ENCODE results near the gene PLA2G4E. TPM values are rescaled to one million over a fixed set of nuclear protein-coding genes. Genes with fewer than 3 reads are reported as not detected.

PLA2G4E gene
- total and polyA plus RNA-seq, 2 experiments from 2014 or later, result not detected

- Histone ChIP-seq H2AFZ (peak overlapping the region; percentile 76; the same call in 1 of the 2 replicates), H3K27me3 (ENCODE audit: insufficient read depth) (no peaks in the 10 kb centered on the region), H4K20me1 (replicated peaks; ENCODE audit: insufficient read depth) (no peaks in the 10 kb centered on the region), H3K27ac (ENCODE audit: low read depth) (no peak overlapping the region), H3K36me3 (ENCODE audit: insufficient read depth) (no peaks in the 10 kb centered on the region), H3K4me2 (no peak overlapping the region), H3K79me2 (replicated peaks; ENCODE audit: insufficient read depth) (no peaks in the 10 kb centered on the region), H3K4me3 (no peak overlapping the region), H3K4me1 (ENCODE audit: insufficient read depth) (peaks cover 14% of the 10 kb centered on the region), H3F3A (replicated peaks; ENCODE audit: low read depth) (no peaks in the 10 kb centered on the region), H3K9me2 (ENCODE audit: insufficient read depth) (no peaks in the 10 kb centered on the region)
- H3K4me1 Mint-ChIP-seq, result peaks cover 10% of the 10 kb centered on the region
- no peaks in the 10 kb centered on the region for H3K27me3 Mint-ChIP-seq (ENCODE audit: insufficient read depth, low read depth, poor library complexity)
- peak; percentile 31 for DNase-seq (ENCODE audit: low spot score)
- no peak overlapping the region for H3K4me3 Mint-ChIP-seq
- H3K27ac Mint-ChIP-seq, result no peak overlapping the region
- H3K36me3 Mint-ChIP-seq (ENCODE audit: low read depth), result peaks cover 7% of the 10 kb centered on the region; the same call in 2 of the 3 replicates
- peaks cover 13% of the 10 kb centered on the region for H3K9me3 Mint-ChIP-seq
- TF ChIP-seq ZNF462 (CRISPR knock-in tag; IDR thresholded peaks at IDR 0.05) (no peak), JUNB (IDR thresholded peaks at IDR 0.05; ENCODE audit: unreplicated experiment) (no peak)
- TF ChIP-seq, protein P1, sequence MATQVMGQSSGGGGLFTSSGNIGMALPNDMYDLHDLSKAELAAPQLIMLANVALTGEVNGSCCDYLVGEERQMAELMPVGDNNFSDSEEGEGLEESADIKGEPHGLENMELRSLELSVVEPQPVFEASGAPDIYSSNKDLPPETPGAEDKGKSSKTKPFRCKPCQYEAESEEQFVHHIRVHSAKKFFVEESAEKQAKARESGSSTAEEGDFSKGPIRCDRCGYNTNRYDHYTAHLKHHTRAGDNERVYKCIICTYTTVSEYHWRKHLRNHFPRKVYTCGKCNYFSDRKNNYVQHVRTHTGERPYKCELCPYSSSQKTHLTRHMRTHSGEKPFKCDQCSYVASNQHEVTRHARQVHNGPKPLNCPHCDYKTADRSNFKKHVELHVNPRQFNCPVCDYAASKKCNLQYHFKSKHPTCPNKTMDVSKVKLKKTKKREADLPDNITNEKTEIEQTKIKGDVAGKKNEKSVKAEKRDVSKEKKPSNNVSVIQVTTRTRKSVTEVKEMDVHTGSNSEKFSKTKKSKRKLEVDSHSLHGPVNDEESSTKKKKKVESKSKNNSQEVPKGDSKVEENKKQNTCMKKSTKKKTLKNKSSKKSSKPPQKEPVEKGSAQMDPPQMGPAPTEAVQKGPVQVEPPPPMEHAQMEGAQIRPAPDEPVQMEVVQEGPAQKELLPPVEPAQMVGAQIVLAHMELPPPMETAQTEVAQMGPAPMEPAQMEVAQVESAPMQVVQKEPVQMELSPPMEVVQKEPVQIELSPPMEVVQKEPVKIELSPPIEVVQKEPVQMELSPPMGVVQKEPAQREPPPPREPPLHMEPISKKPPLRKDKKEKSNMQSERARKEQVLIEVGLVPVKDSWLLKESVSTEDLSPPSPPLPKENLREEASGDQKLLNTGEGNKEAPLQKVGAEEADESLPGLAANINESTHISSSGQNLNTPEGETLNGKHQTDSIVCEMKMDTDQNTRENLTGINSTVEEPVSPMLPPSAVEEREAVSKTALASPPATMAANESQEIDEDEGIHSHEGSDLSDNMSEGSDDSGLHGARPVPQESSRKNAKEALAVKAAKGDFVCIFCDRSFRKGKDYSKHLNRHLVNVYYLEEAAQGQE (IDR thresholded peaks at IDR 0.05; ENCODE audit: unreplicated experiment), result no peak
- ATAC-seq, result peak; percentile 70
Observed at GRCh38 chr15:42036112-42036905, 15.5 kb upstream of the PLA2G4E start.
